ENCODE results near the gene COX6A2. TPM values are rescaled to one million over a fixed set of nuclear protein-coding genes. Genes with fewer than 3 reads are reported as not detected.

Gene COX6A2
- total RNA-seq, 4 donors from 2014 or later, result not detected

GRCh38 chr16:31390504-31391041 lies 37.6 kb downstream of the COX6A2 start:
- H3K27ac ChIP-seq, result no peak overlapping the region
- H3K9me3 ChIP-seq, result no peaks in the 10 kb centered on the region
- 60% methylated on average over 6 of the region's 6 CpGs for WGBS, 2 donors
- H3K36me3 ChIP-seq, result no peaks in the 10 kb centered on the region
- no peak for DNase-seq (ENCODE audit: low spot score in 2 of 2)
- H3K27me3 ChIP-seq, result no peaks in the 10 kb centered on the region
- H3K4me3 ChIP-seq, result no peak overlapping the region
- TF ChIP-seq POLR2A (IDR thresholded peaks at IDR 0.05) (no peak), CTCF (IDR thresholded peaks at IDR 0.05) (no peak), EP300 (IDR thresholded peaks at IDR 0.05) (no peak)
- H3K4me1 ChIP-seq, result no peaks in the 10 kb centered on the region

- peaks cover 0 to 8% (median 0%) of the 10 kb centered on the region in 4 donors for H3K9me3 ChIP-seq
- H3K36me3 ChIP-seq, result no peaks in the 10 kb centered on the region
- no peaks in the 10 kb centered on the region for H3K27me3 ChIP-seq
- WGBS, 2 donors, result 65 to 71% methylated on average over 2 of the region's 2 CpGs
- no peaks in the 10 kb centered on the region for H3K4me1 ChIP-seq
- no peak overlapping the region for H3K27ac ChIP-seq
- TF ChIP-seq POLR2A (IDR thresholded peaks at IDR 0.05), result no peak
- TF ChIP-seq EP300 (IDR thresholded peaks at IDR 0.05), result no peak
- no peak for TF ChIP-seq CTCF (IDR thresholded peaks at IDR 0.05)
- no peak for DNase-seq (ENCODE audit: low spot score in 2 of 2)
- H3K4me3 ChIP-seq, result no peak overlapping the region
These were observed 39.6 kb downstream of the COX6A2 start for GRCh38 chr16:31388535-31388934.

- Histone ChIP-seq H3K4me3 (no peak overlapping the region), H3K27me3 (no peaks in the 10 kb centered on the region), H3K27ac (peak overlapping the region in 2 of 4 donors; percentile 5 to 50), H3K4me1 (no peaks in the 10 kb centered on the region), H3K36me3 (no peaks in the 10 kb centered on the region), H3K9me3 (peaks cover 0 to 8% (median 0%) of the 10 kb centered on the region in 4 donors)
- no peak for DNase-seq (ENCODE audit: low spot score in 2 of 2)
- TF ChIP-seq POLR2A (IDR thresholded peaks at IDR 0.05) (peak in 1 of 2 donors; percentile 16), EP300 (IDR thresholded peaks at IDR 0.05) (no peak)
- WGBS, 2 donors, result 45 to 53% methylated on average over 6 of the region's 6 CpGs
These were observed 41.8 kb downstream of the COX6A2 start for GRCh38 chr16:31386157-31386984.

- whole genome bisulfite sequencing, 2 donors, result 87 to 93% methylated on average over 4 of the region's 4 CpGs
- Histone ChIP-seq H3K4me3 (no peak overlapping the region), H3K4me1 (no peaks in the 10 kb centered on the region), H3K27me3 (no peaks in the 10 kb centered on the region), H3K36me3 (no peaks in the 10 kb centered on the region), H3K9me3 (peaks cover 0 to 8% (median 0%) of the 10 kb centered on the region in 4 donors), H3K27ac (peak overlapping the region in 2 of 4 donors; percentile 5 to 50)
- DNase-seq (ENCODE audit: low spot score in 2 of 2), result no peak
- no peak for TF ChIP-seq EP300 (IDR thresholded peaks at IDR 0.05)
- TF ChIP-seq POLR2A (IDR thresholded peaks at IDR 0.05), result no peak
- TF ChIP-seq CTCF (IDR thresholded peaks at IDR 0.05), result no peak
These were observed 42.5 kb downstream of the COX6A2 start for GRCh38 chr16:31385680-31386079.

- peak in 1 of 2 donors; percentile 42 for DNase-seq (ENCODE audit: low spot score in 2 of 2)
- WGBS, 2 donors, result 19 to 22% methylated on average over 13 to 14 of the region's 14 CpGs
These were observed 45.5 kb downstream of the COX6A2 start for GRCh38 chr16:31382485-31383161.

More at GRCh38 chr16:31382485-31383161, 45.5 kb downstream of the COX6A2 start:
- Histone ChIP-seq H3K9me3 (peaks cover 0 to 8% (median 0%) of the 10 kb centered on the region in 4 donors), H3K36me3 (no peaks in the 10 kb centered on the region), H3K4me1 (no peaks in the 10 kb centered on the region), H3K4me3 (no peak overlapping the region), H3K27ac (no peak overlapping the region), H3K27me3 (no peaks in the 10 kb centered on the region)
- TF ChIP-seq EP300 (IDR thresholded peaks at IDR 0.05) (no peak), POLR2A (IDR thresholded peaks at IDR 0.05) (no peak), CTCF (IDR thresholded peaks at IDR 0.05) (peak; percentile 24 to 46 (median 43))

Data from tibial nerve (tissue), 4 donors.